GM19351 (cell line): ENCODE data around the gene ABCC3.
A peak's percentile ranks its signal among the peaks of the same experiment; 100 is the strongest.
"Not testable (repeated sequence)": the region's sequence is repeated elsewhere in the genome, so short reads cannot be mapped to it uniquely, and the experiment has no call there.

ENCODE experiments used
- ATAC-seq: cut with Tn5 transposase; IDR thresholded peaks from one replicate; pipeline ENCODE4 v1.9.1; 2021; ENCODE audit warnings: mild to moderate bottlenecking, moderate library complexity; ENCODE audit not compliant: unreplicated experiment

ABCC3 gene

DNA sequence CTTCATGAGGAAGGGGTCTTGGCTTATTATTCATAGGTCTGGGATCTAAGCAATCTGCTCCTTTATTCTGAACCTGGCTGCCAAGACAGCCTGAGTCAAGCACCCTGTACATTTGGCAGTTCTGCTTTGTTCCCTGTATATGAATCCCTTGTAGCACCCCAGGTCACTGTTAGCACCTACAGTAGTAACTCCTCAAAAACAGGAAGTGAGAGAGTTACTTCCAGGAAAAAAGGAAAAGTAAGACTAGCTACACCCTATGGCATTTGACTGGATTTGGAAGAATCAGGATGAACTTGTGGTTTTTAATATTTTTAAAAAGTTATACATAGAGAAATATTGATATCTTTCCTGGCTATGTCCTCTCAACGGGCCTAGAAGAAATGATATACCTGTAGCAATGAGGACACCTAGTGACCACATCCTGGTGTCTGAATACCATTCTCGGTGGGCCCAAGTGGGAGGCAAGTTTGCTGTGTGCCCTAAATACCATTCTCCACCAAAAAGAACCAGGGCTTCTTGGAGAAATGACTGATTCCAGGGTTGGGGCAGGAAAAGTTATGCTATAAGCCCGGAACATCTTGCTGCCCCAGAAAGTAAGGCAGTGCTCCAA is 63.1 kb downstream of the ABCC3 start:
- no peak for ATAC-seq

DNA sequence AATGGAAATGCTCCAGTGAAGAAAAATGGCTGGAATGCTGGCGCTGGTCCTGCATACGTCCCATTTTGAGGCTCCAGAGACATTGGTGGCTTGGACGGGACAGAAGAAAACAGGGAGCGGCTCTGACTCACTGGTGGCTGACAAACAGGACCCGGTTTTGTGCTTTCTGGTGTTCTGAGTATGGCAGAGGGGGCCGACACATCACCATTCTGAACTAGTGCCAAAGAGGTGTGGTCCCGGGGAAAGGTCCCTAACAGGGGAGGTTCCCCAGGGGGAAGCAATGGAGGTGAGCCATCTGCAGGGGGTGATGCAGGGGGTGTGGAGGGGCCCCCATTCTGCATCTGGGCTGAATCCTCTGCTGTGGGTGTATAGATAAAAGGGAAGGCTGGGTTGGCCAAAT is 64.7 kb downstream of the ABCC3 start:
- ATAC-seq, result no peak

DNA sequence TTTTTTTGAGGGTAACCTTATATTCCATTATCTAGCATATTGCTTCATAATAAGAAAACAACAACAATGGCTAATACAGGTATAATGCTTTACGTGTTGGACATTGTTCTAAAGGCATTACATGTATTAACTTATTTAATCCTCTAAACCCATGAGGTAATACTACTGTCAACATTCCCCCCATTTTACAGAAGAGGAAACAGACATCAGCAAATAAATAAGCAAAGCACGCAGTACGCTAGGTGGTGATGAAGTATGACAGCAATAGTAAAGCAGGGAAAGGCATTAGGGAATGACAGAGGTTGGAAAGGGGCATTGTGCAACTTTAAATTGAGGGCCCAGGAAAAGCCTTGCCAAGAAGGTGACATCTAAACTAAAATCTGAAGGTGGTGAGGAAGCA is 68.5 kb downstream of the ABCC3 start:
- ATAC-seq, result no peak

DNA sequence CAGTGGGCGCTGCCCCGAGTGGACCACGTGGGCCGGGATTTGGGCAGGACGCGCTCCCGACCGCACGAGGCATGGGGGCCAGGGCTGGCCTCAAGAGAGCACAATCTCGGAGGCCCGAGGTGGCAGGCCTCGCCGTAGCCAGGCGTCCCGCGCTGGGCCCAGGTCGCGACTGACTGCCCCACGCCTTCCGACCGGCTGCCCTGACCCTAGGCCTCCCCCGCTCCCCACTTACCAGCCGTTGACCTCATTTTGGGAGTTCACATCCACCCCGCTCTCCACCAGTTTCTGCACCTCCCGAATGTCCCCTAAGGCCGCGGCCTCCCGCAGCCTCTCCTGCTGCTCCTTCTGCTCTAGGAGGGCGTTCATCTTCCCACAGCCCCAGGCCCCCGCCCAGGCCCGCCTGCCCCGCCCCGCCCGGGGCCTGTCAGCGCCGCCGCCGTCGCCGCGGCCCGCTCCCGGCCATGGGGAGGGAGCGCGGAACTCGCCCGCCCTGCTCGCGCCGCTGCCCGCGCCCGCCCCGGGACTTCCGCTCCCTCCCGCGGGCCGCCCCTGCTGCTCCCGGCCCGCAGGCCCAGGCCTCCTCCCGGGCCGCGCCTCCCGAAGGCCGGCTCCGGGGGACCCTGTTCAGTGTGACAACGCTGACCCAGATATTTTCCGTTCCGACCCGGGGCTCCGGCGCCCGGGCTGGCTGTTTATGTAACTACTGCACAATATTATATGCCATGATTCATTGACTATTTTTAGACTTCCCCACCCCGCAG is 72.8 kb downstream of the ABCC3 start, which contains the start of gene ANKRD40:
Gene ANKRD40, minus strand, starts transcription at position 626 of the 761 bp plus-strand sequence. Its CDS starts 260 bp downstream, at position 366.
- ATAC-seq, result peak; percentile 72

DNA sequence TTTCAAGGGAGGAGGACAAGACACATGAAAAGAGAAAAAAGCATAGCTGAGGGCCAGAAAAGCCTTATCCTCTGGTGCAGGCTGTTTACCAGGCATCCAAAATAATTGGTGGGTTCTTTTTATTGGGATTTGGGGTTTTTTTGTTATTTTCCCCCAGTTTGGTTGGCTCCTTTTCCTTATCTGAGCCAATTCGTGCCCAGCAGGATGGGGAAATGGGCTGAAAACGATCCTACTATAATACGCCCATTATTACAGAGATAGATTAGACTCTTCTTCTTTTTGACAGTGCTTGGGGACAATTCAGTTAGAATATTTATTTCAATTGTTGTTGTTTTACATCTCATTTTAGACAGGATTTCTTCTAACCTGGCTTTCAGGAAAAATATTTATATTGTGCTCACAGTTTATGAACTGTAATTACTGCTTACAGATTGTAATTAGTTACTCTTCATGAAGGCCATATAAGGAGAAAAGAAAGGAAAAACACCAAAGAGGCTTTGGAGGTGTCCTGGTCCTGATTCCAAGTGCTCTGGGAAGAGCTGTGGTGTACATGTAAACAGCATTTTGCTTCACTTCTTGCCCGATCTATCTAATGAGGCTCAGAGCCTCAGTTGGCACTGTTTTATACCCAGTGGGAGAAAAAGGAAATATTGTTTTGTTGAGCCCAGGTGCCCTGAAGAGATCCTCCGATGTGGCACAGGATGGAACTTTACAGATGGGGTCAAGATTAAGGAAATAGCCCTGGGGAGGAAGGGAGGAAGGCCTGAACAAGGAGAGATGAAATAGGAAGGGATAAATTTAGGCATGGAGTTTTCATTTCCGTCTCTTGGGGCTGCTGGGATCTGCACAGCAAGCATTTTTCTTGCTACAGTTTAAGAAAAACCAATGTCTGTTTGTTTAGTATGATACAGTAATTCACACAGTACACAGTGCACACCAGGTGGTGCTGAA is 73.6 kb downstream of the ABCC3 start:
- ATAC-seq, result no peak

DNA sequence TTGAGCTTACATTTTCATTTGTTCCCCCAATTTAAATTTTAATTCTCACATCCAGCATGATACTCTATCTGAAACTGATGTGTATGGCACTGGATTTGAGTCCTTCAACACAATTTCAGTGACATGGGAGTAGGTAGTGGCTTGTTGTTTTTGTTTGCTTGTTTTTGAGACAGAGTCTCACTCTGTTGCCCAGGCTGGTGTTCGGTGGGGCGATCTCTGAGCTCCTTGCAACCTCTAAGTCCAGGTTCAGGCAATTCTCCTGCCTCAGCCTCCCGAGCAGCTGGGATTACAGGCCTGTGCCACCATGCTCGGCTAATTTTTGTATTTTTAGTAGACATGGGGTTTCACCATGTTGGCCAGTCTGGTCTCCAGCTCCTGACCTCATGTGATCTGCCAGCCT is 74.4 kb downstream of the ABCC3 start:
- not testable (repeated sequence) for ATAC-seq

DNA sequence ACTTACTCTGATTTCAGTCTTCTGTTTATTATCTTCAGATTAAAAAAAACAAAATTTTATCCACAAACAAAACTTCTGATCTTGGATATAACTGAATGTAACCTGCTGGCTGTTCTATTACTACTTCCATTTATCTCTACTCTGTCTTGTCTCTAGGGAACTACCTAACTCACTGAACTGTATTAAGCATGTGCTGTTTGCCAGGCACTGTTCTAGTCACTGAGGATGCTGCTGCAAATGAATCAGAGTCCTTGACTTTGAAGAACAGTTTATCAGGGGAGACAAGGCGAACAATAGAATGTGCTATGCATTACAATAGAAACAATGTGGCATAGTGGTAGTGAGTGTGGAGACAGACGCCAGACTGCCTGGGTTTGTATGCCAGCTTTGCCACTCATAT is 75.3 kb downstream of the ABCC3 start:
- ATAC-seq, result no peak

DNA sequence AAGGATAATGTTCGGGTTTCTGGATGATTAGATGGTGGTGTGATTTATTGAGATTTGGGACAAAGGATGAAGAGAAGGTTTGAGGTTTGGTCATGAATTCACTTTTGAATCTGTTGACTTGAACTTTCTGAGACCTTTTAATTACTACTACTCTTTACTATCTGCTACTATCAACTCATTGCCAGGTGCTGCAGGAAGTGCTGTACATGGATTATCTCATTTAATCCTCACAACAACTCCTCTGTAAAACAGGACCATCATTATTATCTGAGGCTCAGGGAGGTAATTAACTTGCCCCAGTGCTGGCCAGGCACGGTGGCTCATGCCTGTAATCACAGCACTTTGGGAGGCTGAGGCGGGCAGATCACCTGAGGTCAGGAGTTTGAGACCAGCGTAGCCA is 76.0 kb downstream of the ABCC3 start:
- ATAC-seq, result no peak

DNA sequence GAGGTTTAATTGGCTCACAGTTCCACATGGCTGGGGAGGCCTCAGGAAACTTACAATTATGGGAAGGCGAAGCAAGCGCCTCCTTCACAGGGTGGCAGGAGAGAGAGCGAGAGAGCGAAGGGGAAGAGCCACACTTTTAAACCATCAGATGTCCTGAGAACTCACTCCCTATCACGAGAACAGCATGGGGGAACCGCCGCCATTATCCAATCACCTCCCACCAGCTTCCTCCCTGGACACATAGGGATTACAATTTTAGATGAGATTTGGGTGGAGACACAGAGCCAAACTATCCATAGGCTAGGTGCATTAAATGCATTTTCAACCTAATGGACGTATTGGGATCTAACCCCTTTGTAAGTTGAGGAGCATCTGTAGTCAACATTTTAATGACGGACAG is 78.0 kb downstream of the ABCC3 start:
- ATAC-seq, result no peak

DNA sequence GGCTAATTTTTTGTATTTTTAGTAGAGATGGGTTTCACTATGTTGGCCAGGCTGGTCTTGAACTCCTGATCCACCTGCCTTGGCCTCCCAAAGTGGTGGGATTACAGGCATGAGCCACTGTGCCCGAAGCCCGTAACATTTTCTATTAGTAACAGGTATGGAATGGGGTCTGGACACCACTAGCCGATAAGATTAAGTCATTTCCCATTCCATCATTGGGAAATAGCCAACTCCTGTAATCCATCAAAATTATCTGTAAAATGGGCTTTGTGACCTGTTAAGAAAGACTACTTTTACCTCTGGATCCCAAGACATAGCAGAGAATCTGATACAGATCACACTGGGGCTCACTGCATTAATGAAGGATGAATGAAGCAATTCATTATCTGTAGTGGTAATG is 80.8 kb downstream of the ABCC3 start:
- no peak for ATAC-seq

DNA sequence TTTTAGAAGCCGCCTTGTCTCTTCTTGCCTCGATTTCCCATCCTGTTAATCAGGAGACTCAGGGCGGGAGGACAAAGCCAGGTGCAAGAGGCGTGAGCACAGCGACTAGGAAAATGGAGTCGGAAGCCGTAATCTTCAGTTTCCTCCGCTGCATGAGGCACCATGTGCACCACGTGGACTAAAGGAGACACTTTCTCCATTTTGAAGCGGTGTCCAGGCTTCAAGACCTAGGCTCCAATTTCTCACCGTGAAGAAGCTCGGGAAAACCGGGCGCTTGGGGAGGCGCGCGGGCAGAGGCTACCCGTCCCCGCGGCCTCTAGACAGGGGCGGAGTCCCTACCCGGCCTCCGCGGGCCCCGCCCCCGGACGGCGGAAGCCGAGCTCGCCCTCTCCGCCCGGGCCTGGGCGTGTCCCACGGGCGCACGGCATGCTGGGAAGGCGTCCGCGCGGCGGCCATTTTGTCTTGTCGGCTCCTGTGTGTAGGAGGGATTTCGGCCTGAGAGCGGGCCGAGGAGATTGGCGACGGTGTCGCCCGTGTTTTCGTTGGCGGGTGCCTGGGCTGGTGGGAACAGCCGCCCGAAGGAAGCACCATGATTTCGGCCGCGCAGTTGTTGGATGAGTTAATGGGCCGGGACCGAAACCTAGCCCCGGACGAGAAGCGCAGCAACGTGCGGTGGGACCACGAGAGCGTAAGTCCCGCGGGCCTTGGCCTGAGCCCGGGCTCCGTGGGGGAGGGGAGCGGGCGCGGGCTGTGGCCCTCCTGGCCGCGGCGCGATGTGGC is 84.7 kb downstream of the ABCC3 start, which contains the start of gene LUC7L3:
Gene LUC7L3, plus strand, starts transcription at position 460 of the 780 bp plus-strand sequence. Its CDS starts 130 bp downstream, at position 590.
- ATAC-seq, result peak; percentile 90

DNA sequence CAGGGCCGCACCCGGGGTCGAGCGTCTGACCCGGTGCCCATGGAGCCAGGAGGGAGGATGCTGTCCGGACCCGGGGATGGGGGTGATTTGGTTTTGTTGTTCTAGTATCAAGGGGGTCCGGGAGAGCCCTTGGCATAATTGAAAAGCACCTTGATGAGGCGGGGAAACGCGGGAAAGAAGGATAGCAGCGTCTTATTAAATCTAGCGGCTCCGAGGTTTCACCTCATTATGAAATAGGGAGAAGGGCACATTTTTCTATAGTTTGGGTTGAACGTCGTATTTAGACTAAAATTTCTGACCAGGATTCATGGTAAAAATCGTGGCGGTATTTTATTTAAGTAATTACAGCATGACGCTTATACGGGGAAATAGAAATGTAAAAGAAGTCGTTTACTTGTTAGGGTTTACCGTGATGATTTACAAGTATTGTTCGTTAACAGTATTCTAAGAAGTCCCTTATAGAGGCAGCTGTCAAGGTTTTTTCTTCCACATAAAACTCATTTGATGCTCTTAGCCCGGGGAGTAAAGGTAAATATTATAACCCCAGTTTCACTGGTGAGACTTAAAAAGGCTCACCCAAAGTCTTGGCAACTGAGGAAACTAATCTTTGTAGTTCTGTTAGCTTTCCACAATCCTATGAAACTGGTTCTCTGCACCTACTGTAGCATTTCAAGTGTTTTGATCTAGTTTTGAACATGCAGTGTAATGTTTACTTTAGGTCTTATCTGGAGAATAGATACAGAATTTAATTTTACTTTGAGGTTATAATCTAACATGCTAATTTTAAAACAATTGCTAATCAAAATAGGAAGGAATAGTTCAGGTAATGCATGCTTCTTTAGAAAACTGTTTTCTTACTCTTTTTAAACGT is 85.5 kb downstream of the ABCC3 start:
- no peak for ATAC-seq

DNA sequence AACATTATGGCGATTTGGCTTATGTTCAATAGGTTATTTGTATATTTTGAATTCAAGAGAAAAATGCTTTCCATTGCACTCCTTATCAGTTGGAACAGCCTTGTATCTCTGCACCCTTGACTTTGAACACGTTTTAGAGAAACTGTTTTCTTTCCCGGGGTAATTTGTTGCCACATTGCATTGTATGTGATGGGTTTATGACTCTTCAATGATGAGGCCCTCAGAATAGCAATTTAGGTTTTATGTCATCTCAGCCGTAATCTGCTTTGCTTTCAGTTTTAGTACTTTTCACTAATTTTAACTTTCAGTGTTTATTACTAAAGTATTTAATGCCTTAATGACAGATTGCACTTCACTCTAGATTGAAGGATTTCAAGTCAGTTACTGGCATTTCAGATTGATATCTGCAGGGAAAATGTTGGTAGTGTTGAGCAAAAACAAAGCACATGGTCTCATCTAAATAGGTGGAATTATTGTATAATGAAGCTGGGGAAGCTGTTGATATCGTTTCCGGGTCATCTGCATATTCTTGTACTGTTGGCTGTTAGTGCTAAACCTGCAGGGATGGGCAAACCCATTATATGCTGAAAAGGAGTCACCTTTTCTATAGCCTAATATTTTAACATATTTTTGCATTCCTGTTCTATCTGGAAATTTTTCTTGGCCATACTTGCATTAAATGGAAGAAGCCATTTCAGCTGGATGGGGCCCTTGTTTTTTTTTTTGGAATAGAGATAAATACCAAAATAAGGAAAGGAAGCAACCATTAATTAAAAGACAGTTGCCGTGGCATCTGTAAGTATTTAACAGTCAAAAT is 86.7 kb downstream of the ABCC3 start:
- ATAC-seq, result no peak

DNA sequence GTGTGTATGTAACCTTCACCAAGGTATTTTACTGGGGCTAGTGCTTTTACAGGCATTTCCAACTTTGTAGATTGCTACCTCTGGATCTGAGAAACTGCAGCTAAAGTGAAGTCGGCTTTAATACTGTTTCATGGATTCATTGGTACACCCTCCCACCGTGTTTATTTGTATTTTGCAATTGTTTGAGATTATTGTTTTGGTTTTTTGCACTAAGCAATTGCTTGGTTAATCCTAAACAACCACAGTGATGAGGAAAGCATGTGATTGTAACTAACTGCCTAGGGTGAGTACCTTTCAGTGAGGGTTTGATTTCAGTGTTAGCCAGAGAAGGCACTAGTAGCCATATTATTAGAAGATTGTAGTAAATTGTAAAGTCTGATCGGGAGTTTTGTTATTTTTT is 88.1 kb downstream of the ABCC3 start:
- no peak for ATAC-seq

DNA sequence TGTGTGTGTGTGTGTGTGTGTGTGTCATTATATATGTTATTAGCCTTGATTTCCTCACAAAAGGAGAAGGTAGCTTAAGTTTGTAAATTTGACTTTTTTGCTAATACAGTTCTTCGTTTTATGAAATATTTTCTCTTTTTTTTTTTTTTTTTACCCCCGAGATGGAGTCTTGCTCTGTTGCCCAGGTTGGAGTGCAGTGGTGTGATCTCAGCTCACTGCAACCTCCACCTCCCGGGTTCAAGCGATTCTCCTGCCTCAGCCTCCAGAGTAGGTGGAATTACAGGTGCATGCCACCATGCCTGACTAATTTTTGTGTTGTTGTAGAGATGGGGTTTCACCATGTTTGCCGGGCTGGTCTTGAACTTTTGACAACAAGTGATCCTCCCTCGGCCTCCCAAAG is 89.9 kb downstream of the ABCC3 start:
- not testable (repeated sequence) for ATAC-seq

DNA sequence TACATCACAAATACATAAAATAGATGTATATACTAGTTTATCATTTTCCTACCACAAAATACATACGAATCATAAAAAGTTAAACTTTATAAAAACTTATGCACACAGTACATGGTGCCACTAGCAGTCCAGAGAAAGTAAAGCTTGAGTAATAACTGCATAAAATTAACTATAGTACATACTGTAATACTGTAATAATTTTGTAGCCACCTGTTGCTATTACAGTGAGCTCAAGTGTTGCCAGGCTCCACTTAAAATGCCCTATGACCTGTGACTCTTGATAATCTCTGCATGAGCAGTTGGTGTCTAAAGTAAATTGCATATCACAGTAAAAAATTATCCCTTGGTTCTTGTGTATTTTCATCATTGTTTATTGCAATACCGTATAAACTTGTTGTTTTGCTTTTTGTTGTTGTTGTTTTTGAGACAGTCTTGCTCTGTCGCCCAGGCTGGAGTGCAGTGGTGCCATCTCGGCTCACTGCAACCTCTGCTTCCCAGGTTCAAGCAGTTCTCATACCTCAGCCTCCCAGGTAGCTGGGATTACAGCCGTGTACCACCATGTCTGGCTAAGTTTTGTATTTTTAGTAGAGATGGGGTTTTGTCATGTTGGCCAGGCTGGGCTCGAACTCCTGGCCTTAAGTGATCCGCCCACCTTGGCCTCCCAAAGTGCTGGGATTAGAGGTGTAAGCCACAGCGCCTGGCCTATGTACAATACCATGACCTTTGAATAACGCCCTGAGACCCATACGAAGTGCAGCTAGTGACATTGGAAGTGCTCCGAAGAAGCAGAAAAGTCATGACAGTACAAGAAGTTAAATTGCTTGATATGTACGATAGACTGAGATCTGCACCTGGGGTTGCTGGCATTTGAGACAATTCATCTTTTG is 91.3 kb downstream of the ABCC3 start:
- no peak for ATAC-seq

DNA sequence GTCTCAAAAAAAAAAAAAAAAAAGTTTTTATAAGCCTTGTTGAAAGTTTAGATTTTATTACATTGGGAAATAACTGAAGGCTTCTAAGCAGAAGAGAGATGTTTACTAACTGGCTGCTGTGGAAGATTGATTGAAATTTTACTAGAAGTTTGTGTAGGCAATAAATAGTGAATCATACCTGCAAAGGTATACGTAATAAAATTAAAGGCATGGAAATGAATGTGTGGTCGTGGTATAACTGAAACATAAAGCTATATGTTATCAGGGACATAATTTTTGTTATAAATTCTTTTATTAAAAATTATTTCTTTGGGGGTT is 93.4 kb downstream of the ABCC3 start:
- no peak for ATAC-seq
